NCI-H460 (cell line): ENCODE data around the gene SPATA17. TPM values are rescaled to one million over a fixed set of nuclear protein-coding genes. Genes with fewer than 3 reads are reported as not detected.
"Not testable (repeated sequence)": the region's sequence is repeated elsewhere in the genome, so short reads cannot be mapped to it uniquely, and the experiment has no call there.

Experiments
- DNase-seq: peaks from one replicate; pipeline ENCODE4 v3.0.0-alpha.2; 2016; ENCODE audit warnings: low read depth; ENCODE audit errors: extremely low read depth
- total RNA-seq: library from RNA; depleted of rRNA; stranded (reverse); fragments of >200 nt; shearing (Covaris generic); gene quantifications from 2 replicates; pipeline ENCODE4 v1.2.3, GENCODE V29; 2014

SPATA17 gene
- total RNA-seq, 1 experiment from 2014 or later = 3.9 TPM

DNA sequence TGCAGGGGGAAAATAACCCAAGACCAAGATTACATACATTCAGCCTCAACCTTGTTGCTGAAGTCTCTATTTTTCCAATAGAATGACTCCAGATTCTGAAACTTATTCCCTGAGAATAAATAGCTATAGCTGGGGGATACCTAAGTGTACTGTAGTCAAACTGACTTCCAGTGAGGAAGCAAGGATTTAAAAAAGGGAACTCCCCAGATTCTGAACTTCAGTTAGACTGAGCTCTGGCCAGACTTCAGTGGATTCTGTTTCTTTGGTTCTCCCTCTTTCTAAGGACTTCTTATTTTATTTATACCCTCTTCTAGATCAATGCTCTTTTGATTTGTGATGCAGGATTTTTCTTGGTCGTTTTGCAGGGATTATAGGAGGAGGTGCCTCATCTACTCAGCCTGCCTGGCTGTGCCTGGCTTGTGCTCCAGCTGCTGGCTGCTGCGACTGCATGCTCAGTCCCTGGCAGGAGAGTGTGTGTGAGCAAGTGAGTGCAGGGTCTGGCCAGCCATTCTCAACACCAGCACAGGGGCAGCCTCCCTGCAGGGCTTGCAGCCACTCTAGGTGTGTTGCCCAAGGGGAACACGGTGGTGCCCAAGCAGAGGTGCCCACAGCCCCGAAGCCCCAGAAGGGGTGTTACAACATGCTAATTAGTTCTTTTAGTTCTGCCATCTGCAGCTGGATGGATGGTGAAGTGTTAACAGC, 43.0 kb downstream of the SPATA17 start:
- no peak for DNase-seq

DNA sequence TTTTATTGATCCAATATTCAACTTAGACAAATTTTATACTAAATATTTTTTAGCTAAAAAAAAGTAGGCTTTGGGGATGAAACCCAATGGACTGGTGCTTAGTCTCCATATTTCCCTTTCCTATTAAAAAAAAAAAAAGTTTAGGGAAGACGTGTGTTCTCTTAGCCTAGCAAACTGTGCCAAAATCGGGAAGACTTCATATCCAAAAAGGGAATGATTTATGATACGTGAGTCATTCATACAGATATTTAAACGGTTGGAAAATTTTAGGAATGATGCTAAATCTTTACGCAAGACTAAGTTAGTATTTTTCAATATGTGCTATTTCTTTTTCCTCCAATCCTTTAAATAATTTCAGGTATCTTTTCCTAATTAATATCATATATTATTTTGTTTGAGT, 50.7 kb downstream of the SPATA17 start:
- no peak for DNase-seq

DNA sequence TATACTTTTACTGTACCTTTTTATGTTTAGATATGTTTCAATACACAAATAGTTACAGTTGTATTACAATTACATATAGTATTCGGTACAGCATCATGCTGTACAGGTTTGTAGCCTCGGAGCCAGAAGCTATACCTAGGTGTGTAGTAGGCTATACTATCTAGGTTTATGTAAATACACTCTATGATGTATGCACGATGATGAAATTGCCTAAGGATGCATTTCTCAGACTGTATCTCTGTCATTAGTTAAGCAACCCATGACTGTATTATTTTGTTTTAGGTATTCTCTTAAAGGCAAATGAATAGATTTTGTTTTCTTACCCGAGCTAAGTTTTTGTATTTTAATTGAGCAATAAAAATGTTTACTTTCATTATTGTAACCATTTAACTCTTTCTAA, 56.4 kb downstream of the SPATA17 start:
- DNase-seq = no peak

DNA sequence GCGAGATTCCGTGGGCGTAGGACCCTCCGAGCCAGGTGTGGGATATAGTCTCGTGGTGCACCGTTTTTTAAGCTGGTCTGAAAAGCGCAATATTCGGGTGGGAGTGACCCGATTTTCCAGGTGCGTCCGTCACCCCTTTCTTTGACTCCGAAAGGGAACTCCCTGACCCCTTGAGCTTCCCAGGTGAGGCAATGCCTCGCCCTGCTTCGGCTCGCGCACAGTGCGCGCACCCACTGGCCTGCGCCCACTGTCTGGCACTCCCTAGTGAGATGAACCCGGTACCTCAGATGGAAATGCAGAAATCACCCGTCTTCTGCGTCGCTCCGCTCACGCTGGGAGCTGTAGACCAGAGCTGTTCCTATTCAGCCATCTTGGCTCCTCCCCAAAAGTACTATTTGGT, 65.0 kb downstream of the SPATA17 start:
- not testable (repeated sequence) for DNase-seq

DNA sequence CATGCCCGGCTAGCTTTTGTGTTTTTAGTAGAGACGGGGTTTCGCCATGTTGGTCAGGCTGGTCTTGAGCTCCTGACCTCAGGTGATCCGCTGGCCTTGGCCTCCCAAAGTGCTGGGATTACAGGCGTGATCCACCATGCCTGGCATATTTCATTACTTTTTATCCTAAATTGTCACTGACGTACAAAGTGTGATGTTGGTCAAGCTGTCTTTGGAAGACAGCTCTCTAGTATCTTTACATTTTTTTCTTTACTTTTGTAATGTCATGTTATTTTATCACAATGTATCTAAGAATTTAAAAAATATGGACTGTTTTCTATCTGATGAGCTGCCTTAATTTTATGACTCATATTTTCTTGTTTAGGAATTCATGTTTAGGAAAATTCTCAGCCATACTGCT, 72.2 kb downstream of the SPATA17 start:
- no peak for DNase-seq

DNA sequence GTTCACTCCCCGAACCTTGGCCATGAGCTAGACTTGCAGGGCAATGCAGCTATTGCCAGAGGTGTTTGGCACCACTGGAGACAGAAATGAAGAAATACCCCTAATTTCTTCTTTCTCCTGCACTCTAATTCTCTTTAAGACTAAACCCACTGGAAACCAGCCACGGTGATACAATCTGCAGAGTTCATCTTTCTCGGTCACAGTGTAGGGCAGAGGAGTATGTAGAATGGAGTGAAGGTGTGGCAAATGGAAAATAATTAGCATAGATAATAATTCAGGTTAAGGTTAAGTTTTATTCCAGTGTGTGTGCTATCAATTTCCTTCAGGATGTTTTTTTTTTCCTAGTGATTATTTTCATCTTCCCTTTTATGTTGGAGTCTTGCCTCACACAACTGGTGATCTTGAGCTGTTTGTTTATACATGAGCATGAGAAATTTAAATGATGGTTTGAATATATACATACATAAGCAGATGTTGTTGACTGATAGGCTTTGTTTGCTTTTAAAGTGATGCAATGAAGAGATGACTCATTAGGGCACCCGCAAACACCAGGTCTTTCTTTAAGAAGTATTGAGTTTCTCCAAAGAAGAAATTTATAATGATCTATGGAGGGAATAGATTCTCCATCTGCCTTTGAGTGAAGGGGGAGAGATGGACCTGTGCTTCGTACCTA, 81.9 kb downstream of the SPATA17 start:
- peak; percentile 15 for DNase-seq

DNA sequence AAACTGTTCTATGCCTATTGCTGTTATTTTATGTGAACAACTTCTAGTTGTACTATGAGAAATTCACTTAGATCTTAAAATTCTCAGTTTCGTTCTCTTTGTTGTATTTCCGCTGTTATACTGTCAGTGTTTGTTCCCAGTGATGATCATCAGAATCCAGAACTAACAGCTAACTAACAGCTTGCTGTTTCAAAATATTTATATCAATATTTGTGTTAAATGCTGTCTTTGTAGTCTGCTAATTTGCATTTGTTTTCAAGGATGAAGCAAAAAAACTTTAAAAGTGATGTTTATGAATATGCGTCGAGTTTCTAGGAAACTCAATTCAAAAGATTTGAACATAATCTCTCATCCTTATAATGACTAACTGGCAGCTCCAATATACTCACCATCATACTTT, 84.5 kb downstream of the SPATA17 start:
- DNase-seq = no peak

DNA sequence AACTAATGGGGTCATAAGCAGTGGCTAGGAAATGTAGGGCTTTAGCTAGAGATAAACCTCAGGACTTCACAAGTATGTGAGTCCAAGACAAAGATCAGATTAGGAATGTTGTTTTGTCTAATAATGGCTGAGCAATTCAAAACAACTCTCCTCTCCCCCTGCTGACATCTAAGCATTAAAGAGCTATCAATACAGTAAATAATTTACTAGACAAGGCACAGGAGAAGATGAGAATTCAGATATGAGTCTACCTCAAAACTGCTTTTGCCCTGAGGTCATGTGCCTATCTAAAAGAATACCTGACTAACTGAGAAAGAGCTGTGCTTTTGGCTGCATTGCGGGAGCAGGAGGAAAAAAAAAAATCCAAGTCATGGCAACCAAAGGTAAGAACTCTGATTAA, 86.8 kb downstream of the SPATA17 start:
- no peak for DNase-seq

DNA sequence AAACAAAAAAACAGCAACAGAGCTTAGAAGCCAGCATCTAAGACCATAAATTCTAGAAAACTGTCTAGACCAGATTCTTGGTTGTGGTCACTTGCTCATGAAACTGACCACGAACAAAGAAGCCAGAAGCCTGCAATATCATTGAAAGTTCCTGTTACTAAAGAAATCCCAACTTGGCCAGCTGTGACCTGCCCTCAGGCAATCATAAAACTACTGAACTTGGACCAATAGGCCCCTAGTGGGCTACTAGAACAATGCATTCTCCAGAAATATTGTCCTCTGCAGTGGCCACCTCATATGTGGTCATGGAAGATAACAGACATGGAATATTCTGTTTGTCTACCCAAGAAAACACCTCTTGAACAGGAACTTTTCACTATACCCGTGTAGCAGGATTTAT, 87.7 kb downstream of the SPATA17 start:
- no peak for DNase-seq

DNA sequence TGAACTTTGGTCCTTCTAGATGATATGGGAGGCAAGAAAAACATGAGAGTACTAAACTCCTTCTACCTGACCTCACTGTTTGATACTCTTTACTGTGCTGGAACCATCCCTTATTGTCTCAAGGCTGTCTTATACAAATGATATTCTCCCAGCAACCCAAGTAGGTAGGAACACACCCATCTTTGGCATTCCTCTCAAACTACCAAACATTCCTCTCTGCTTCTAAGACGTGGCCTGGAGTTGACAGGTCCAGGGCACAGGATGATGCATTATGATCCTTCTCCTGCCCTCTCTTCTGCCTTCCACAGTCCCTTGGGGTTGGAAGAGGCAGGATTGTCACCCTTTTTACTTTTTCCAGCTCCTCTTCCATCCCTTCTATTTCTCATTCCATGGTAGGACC, 90.5 kb downstream of the SPATA17 start:
- DNase-seq = no peak

DNA sequence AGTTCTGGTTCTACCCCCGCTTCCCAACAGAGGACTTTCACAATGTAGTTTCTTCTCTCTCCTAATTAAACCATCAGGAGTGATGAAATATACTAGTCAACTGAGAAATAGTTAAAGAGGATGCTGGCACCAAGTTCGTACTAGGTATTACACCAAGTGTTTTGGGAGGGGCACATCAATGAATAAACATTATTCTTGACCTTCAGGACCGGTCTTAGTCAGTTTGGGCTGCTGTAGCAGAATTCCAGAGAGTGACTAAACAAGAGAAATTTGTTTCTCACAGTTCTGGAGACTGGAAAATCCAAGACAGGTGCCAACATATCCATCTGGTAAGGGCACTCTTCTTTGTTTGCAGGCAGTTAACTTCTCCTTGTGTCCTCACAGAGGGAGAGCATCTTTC, 103.8 kb downstream of the SPATA17 start:
- no peak for DNase-seq

DNA sequence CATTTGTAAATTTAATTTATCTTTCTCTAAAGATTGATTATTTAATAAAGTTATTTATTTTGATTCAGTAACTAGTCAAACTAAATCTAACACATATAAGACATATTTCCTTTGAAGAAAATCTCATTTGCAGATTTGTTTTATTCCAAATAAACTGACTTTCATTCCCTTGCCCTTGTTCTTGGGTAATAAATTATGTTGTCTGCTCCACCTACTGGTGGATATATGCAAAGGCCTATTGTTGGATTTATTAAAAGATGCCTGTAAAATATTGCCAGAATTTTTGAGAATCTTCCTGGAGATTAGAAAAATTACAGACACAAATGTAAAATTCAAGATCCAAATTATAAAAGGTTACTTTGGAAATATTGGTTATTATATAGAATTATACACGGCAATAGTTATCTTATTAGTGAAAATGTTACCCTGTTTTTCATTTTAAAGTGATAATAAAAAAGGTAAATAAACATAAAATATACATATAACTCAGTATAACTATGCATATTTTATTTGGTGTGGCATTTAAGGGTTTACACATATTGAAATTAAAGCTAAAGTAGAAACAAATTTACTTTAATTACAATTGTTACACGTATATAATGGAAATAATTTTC, 116.1 kb downstream of the SPATA17 start:
- peak; percentile 39 for DNase-seq

DNA sequence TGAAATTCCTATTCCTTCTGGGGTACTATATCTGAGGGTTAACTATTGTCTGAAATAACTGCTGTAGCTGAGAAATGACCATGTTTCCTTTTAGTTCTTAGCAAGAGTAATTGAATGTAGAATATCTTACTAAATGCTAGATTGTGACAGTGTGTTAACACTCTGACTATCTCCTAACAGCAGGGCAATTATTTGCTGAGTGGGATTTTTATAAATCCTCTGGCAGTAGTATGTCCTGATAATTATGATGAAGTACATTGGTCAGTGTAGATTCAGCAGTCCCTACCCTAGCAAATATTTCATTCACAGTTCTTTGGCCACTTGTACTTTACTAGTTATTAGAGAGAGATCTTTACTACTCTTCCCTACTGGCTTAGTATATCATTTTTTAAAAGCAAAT, 138.6 kb downstream of the SPATA17 start:
- DNase-seq = no peak

DNA sequence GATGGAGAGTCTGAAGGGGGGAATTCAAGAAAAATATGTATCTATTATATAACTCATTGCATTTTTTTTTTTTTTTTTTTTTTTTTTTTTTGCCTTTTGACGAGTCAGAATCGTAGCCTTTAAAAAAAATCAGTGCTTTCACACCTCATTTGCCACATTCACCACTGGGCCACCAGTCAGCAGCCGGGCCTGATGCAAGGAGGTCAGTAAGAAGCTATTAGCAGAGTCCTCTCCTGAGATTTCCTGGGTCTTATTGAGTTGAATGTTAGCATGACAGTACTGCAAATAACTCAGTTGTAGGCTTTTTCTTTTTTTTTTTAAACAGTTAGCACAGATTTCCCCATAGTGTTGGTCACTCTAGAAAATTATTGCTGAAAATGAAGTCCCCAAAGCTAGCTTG, 139.8 kb downstream of the SPATA17 start:
- DNase-seq = no peak

DNA sequence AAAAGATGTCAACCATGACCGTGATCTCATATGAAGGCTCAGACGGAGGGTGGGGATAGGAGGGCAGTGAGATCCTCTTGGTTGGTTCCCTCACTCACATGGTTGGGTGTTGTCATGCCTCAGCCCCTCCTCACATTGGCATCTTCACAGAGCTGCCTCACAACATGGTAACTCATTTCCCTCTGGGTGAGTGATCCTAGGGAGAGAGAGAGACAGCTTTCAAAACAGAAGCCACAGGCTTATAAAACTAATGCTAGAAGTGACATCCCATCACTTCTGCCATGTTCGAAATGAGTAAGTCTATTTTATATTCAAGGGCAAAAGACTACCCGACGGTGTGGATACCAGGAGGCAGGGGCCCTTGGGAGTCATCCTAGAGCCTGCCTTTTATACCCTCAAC, 145.5 kb downstream of the SPATA17 start:
- DNase-seq = no peak

DNA sequence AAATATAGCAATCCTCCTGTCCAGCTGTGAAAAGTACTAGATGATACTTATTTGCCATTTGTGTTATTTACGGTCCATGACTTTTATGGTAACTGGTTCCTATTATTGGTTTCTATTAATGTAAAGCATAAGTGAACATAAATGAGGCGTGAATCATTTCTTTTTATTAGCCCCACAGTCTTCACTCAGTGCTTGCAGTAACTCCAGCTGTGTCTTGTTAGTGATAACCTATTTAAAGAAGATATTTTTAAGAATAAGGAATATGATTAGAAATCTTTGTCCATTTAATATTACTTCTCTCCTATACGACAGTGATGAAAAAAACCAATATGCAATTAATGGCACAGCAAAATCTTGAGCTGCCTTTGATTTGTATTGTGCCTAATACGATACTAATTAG, 149.9 kb downstream of the SPATA17 start:
- no peak for DNase-seq

DNA sequence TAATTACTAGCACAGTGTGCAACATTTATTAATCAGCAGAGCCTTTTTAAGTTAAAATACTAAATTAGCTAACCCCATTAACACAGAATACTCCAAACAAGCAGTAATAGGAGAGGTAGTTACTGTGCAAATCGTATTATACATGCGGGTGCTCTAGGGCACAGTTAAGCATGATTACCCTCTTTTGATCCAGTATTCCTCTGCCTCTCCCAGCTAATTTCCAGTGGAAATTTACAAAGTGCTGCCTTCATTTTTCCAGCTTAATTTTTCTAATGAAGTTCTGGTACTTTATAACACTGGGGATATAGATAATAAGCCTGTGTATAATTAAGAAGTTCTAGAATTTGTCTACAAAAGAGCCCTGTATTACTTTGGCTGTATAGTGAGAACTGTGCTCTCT, 159.9 kb downstream of the SPATA17 start:
- DNase-seq = no peak

DNA sequence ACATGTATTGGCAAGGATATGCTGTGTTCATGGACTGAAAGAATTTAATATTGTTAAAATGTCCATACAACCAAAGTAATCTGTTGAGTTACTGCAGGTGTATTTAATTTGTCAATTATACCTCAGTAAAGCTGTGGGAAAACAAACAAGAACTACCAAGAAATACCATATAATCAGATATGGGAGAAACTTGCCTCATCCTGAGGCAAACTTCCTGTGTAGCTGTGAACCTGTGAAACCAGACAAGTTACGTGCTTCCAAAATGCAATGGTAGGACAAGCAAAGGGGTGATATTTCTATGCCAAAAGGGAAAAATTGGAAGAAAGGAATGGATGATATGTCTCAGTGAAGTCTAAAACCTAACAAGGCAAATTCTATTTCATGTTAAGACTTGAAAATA, 174.6 kb downstream of the SPATA17 start:
- no peak for DNase-seq

DNA sequence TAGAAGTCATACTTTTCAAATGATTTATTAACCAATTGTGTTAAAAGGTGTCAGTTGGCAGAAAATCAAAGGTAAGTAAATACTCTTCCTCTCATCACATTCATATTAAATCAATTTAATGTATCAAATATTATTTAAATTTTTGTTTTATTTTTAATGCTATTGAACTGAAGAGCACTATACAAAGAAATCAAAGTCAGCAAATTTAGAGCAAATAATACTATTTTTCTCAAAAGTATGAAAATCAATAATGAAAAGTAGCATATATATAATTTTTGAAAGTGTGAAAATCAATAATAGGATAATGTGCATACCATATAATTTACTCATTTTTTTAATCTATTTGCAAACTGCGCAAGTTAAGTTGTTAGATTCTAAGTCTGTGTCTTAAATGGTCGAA, 181.0 kb downstream of the SPATA17 start:
- DNase-seq = no peak

DNA sequence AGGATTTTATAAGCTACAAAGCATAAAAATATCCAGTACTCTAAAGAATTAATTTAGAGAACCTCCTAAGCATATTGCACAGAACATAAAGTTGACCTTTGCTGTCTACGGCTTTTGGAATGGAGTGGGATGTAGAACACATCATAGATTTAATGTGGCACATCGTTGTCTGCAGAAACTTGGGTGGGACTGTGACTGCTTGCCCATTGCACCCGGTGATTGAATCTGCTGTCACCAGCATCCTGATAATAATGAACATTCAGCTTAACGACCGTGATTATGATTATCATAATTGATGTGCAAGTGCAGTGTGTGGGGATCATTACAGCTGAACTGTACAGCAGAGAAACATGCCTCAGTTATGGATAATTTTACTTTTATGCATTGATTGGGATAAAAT, 181.9 kb downstream of the SPATA17 start:
- no peak for DNase-seq

DNA sequence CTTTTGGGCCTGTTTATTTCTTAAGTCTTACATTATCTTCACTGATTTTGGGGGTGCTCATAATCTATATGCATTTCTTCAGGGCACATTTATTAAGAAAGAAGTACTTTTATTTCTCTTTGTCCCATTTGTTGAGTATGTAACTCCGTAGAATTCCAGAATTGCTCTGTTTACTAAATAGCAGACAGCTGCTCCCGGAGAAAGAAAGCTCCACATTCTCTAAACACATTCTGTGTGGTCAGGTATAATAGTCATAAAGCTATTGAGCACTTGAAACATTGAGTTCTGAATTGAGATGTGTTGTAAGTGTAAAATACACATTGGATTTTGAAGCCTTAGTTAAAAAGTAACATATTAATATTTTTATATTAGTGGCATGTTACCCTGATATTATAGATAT, 206.5 kb downstream of the SPATA17 start:
- DNase-seq = no peak

DNA sequence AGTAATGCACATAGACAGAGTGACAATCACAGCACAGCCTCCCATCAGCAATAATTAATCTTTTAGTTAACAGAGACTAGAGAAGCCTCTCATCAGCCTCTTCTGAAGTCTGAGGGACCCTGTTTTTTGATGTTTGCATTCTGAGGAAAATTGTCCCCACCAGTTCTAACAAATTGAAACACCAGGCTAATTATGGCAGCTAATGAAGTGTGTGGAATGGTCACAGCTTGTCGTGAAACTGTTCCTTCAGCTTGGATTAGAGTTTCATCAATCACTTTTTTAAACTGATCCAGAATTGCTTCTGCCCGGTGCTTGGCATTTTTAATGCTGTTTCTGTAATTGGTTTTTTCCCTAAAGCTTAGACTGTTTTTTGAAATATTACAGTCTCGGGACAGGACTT, 208.0 kb downstream of the SPATA17 start:
- DNase-seq = no peak
